DMS153 treated with DMSO at 0.1 percent for 48 hours (cell line): ENCODE data around the gene FBXL2.
"Not testable (repeated sequence)": the region's sequence is repeated elsewhere in the genome, so short reads cannot be mapped to it uniquely, and the experiment has no call there.

Experiments
- DNase-seq: peaks from one replicate; lab custom pipeline; 2025; ENCODE audit not compliant: unreplicated experiment; lab: John Stamatoyannopoulos, UW

FBXL2 gene

DNA sequence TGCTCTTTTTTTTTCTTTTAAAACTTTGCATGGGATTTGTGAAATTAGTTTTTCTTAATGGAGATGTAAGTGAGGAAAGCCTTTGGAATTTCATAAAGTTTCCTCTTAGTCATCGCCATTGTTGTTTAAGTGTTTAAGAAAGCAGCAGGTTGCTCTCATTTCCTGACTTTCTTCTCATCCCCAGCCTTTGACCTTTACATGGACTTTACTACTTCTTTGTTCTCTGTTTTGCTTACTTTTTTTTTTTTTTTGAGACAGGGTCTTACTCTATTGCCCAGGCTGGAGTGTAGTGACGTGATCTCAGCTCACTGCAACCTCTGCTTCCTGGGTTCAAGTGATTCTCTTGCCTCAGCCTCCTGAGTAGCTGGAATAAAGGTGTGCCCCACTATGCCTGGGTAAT is 38.6 kb downstream of the FBXL2 start:
- DNase-seq = no peak

DNA sequence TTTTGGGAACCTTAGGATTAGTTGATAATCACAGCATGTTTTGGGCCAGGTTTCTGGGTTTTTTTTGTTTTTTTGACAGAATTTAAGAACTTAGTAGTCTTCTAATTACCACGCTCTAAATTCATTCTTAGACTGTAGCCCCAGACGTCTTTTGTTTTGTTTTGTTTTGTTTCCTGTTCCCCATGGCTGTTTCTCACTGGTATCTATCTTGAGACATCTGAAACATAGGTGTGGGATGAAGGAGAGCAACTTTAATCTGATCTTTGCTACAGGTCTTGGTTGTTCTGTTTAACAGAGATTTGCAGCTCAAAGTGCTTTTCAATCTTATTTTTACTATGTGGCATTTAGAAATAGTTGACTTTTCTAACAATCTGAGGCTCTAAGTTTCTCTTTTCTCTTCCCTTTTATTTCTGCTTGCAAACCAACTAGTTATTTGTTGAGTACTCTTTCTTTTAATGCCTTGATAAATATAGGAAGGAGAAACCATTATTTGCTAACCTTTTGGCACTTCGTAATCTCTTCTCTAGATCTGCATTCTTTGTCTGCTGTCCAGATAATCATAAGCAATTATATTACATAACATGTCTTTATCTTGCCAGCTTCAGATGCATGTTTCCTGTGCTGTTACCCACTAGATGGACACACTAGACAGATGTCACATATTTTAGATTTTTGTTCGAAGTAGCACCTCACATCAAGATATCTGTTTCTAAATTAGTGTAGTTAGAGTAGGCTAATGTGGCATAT is 40.9 kb downstream of the FBXL2 start:
- no peak for DNase-seq

DNA sequence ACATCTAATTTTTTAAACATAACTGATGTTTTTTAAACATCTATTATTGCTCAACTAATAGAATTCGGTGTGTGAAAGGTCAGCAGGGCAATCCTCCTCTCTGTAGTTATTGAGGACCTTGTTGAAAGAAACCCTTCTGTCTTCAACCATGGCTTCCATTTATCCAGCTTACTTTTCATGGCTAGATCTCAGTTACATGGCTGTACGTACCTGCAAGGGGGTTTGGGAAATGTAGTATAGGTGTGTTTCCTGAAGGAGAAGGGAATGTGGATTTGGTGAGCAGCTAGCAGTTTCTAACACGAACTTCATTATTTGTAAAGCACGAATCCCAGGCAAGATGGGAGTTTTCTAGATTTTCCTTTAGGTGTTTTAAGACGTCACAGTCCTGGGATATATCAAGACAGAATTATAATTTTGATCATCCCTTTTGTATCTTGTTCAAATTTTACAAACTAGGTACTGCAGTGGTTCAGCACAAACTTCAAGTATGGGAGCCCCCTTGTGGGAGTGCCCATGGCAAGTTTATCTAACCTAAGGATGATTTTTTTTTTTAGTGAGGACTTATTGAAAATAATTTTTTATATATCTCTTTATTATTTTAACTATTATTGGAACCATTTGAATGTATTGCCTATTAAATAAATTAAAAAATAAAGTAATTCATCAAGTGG is 41.6 kb downstream of the FBXL2 start:
- no peak for DNase-seq

DNA sequence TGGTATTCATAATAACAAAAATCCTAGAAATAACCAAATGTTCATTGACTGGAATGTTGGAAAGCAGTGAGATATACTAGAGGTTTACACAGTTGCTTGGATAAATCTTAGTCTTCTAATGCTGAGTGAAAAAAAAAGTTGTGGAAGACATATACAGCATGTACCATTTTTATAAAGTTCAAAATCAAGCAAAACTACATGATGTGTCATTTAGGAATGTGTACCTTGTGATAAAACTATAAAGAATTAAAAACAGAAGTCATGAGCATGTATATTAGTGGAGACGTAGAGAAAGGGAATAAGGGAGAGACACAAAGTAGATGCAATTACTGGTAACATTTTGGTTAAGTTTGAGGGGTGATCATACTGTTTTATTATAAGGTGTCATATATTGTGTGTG is 45.2 kb downstream of the FBXL2 start:
- DNase-seq = no peak

DNA sequence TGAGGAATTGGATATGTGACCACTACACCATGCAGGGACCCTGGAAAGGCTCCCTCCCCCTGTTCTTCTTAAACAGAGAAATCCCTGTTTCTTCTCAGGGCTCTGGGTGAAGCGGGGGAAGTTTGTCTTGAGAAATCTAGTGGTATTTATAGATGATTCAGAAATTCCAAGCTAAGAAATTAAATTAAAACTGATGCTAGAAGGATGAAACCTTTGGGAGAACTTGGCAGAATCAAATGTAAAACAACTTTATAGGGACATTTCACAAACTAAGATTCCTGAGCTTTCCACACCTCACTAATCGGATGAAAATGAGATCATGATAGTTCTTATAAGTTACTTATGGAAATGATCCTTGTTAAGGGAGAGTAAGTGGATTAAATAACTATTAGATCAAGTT is 54.2 kb downstream of the FBXL2 start:
- no peak for DNase-seq

DNA sequence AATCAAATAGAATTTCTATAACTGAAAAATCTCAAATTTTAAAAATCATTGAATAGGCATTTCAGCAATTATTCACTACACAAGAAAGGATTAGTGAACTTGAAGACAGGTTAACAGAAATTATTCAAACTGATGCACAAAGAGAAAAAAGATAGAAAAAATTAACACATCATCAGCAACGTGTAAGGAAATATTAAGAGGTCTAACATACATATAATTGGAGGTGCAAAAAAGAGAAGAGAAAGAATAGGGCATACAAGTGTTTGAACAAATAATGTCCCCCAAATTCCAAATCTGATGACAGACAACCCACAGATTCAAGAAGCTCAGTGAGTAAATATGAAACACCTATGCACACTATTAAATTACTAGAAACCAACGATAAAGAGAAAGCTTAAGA is 57.1 kb downstream of the FBXL2 start:
- no peak for DNase-seq

DNA sequence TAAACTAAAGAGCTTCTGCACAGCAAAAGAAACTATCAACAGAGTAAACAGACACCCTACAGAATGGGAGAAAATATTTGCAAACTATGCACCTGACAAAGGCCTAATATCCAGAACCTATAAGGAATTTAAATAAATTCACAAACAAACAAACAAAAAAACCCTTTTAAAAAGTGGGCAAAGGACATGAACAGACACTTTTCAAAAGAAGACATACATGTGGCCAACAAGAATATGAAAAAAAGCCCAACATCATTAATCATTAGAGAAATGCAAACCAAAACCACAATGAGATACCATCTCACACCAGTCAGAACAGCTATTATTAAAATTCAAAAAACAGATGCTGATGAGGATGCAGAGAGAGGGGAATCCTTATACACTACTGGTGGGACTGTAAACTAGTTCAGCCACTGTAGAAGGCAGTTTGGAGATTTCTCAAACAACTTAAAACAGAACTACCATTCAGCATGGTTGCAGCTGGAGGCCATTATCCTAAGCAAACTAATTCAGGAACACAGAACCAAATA is 61.8 kb downstream of the FBXL2 start:
- DNase-seq = not testable (repeated sequence)

DNA sequence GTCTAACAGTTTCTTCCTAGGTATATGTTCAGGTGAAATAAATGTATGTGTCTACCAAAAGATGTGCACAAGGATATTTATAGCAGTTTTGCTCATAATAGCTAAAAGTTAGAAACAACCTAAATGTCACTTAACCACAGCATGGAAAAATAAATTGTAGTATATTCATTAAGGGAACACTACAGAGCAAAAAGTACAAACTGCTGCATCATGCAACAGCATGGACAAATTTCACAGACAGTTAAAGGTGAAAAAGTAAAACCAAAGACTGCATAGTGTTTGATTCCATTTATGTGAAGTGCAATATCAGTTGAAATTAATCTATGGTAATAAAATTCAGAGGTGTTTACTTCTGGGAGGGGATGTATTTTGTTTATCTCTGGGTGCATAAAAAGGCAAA is 62.5 kb downstream of the FBXL2 start:
- no peak for DNase-seq

DNA sequence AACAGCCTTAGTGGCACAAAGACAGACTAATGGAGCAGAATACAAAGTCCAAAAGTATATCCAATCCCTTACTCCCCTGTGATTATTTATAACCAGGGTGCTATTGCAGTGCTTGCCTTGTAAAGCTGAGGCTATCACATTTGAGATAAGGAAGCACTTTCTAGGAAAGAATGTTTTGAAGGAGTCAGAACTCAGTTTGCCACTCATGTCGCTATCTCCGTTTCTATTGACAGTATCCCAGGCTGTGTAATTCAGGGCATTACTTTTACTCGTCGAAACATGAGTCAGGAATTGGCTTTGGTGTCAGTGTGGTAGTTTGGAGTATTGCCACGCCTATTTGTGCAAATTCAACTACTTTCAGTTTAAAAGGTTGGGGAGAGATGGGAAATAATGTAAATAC is 78.4 kb downstream of the FBXL2 start:
- no peak for DNase-seq

DNA sequence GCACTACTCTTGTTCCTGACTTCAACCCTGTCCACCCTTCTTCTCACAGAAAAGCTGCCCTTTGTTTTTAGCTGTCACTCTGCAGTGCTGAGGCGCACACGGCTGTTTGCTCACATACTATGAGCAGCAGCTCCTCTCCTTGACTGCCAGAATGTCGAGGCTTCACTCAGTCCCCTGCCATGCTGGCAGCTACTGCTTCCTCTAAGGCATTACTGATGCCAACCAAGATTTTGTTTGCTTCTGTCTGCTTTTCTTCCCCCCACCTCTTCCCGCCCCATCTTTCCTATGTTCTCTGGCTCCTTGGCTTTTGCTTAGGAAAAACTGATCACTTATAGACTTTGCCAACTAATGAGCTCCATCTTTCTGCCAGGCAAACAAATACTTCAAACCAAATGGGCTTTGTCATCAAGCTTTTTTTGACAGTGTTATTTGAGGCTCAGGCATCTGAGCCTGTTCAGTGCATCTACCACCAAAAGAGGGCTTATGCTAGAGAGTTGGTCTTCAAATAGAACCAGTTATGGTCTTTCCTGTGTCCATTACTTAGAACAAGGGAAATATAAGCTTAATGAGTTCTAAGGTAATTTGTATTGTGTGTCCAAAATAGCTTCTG is 81.0 kb downstream of the FBXL2 start:
- no peak for DNase-seq

DNA sequence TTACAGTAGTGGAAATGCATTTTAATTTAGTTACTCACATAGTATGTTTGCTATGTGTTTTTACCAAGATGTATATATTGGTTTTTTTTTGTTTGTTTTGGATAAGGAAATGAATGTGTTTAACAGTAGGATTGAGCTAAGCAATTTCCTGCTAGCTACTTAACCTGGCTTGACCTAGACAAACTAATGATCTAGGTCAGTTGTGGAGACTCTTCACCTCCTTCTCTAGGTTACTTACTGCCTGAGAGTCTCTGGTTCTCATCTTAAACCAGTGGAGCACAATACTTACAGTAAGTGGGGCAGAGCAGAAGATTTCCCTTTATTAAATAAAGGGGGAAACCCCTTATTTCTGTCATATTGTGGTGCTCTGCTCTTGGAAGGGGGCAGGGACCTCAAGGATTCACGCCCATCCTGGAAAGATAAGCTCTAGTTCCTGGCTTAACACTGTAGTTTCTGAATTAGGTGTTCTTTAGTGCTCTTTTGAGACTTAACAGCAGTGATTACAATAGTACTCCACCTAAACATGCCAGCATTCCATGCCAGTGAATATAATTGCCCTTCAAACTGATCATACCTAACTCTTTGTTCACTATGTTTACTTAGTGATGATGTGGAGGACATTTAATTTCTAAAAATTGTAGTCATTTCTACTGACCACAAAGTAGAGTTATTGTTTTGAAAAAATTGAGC is 83.0 kb downstream of the FBXL2 start:
- DNase-seq = no peak

DNA sequence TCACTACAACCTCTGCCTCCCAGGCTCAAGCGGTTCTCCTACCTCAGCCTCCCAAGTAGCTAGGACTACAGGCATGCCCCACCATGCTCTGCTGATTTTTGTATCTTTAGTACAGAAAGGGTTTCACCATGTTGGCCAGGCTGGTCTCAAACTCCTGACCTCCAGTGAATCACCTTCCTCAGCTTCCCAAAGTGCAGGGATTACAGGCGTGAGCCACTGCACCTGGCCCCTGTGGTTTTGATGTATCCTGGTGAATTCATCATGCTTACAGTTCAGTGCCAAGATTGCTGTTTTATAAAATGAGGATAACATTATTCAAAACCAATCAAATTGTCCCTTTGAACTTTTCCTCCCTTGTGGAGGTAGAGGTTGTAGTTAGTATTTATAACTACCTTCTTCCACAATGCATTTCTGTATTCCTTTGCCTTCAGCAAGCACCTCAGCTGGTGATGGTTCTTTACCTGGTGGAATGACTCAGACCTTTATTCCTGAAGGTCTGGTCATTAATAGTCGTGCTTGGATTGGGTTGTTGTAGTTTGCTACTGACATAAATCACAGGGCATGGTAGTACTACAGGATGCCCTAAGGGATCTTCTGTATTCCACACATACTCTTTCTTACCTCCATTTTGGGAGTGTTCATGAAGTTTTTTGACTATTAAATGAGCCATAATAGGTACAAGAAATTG is 86.0 kb downstream of the FBXL2 start:
- no peak for DNase-seq

DNA sequence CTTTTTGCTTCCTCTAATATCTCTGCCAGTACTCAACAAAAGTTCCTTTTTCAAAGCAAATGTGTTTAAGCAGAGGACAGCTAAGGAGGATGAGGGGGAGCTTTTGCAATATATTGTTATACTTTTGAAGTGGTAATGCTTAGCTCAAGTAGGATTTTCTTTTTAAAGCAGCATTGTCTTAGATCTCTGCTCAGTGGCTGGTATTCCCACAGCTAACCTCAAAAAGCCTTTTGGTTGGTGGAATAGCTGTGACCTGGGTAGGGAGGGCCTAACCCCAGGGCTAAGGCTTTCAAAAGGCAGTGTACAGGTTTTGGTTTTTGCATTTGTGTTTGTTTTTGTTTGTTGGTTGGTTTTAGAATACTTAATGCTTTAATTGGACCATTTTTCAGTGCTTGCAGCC is 86.8 kb downstream of the FBXL2 start:
- DNase-seq = no peak

DNA sequence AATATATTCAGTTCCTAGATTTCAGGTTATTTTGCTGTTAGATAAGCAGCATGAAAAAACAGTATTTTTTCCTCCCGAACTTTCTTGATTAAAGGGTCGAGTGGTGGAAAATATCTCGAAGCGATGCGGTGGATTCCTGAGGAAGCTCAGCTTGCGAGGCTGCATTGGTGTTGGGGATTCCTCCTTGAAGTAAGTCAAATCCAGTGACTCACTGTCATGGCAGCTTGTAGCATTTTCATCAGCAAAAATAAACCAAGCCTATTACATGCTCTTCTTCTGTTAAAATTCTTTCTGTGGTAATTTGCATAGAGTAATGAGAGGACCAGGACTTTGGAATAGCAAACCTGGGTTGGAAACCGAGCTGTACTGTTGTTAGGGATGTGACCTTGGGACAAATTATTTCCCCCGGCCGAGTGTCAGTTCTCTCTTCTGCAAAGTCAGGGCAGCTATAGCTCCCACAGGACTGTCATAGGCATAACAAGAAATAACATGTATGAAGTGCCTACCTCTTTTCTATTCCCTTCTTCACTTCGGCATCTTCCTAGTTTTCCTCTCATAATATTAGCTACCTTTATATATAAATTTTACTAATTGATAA is 87.4 kb downstream of the FBXL2 start:
- DNase-seq = no peak

DNA sequence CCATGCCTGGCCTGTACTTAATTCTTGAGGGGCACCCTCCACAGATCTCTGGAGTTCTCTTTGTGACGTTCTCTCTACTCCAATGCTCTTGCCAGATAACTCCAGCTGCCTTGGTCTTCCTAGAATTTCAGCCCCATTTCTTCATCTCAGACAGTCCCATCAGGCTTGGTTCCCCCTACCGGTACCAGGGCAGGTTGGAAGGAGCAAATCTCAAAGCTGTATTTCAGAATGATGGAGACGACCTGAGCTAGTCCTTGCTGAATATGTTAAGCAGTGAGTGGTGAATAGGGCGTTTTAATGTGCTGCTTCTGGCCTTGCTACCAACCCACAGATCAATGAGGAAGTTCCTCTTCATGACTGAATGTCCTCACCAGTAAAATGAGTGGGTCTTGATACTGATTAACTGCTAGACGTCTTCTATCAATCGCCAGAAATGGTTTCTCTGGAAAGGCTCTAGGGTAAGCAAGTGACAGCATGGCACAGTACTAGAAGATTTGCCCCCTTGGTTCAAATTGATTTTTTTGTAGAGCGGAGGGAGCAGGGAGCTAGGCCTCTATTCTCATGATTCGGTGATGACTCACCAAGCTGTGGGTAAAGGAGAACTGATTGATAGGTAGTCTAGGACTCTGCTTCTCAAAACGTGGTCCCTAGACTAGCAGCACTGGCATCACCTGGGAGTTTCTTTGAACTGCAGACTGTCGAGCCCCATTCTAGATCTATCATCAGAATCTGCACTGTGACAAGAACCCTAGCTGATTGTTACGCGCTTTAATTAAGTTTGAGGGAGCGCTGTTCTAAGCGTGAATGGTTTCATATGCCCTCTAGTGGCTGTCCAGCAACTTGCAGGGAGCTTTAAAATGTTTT is 95.2 kb downstream of the FBXL2 start:
- peak; percentile 6 for DNase-seq

DNA sequence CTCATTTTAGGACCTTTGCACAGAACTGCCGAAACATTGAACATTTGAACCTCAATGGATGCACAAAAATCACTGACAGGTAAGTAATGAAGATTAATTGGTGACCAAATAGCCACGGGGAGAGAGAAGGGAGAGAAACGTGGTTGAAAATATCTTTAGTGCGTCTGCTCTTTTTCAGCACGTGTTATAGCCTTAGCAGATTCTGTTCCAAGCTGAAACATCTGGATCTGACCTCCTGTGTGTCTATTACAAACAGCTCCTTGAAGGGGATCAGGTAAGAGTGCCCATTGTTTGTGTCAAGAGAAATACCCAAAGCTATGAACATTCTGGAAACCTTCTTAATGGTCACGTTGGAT is 95.8 kb downstream of the FBXL2 start:
- DNase-seq = no peak

DNA sequence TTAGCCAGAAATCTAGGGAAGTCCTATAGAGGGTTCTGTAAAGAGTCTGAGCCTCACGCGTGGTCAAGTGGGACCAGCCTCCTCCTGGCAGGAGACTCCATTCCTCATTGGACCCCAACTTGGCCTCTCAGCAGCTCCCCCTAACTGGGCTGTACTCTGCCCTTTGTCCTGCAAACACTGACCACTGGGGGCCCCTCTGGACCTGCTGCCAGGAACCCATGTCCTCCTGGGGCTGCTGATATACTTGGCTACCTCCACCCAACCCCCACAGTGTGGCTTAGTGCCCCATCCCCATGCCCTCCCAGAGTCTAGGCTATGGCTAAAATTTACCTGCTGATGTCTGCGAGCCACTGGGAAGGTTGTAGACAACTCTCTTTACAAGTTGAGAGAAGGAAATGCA is 100.2 kb downstream of the FBXL2 start:
- no peak for DNase-seq

DNA sequence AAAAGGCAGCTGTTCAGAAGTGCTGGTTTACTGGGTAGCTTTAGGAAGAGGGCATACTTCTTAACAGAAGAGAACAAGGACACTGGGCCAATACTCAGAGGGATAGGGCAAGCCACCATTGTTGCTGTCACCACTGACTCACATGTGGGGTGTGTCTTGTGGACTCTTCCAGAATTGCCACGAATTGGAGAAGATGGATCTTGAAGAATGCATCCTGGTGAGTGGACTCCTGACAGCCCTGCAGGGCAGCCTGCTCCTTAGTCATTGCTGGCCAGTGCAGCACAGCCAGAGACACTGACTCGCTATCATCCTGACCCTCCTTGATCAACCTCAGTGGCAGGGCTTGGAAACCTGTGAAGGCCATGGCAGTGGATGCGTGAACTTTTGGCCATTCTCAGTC is 100.7 kb downstream of the FBXL2 start:
- DNase-seq = no peak

DNA sequence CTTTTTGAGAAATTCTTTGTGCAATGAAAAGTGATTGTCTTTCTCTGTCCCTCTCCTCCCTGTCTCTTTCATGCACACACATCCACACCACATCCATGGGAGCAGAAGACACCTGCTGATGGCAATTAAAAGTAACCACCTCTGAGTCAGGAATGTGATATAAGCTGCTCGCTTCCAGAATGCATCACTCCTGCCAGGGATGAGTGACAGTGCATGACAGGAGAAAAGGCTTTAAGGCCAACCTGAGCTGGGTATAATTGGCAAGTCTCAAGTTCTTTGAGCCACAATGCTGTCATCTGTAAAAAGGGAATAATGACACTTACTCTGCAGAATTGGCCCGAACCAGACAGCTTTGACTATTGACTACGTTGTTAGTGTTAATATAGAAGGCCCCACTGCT is 103.4 kb downstream of the FBXL2 start:
- DNase-seq = no peak

DNA sequence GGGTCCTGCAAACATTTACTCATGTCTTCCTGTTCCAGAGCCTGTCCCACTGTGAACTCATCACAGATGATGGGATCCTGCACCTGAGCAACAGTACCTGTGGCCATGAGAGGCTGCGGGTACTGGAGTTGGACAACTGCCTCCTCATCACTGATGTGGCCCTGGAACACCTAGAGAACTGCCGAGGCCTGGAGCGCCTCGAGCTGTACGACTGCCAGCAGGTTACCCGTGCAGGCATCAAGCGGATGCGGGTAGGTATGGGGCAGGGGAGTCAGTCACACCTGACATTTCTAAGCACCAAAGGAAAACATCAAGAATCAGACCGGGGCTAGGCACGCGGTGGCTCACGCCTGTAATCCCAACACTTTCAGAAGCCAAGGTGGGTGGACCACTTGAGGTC is 106.7 kb downstream of the FBXL2 start:
- no peak for DNase-seq
